Choroid plexus epithelial cell (primary cell): ENCODE data around the gene PHF12.
"Not testable (repeated sequence)": the region's sequence is repeated elsewhere in the genome, so short reads cannot be mapped to it uniquely, and the experiment has no call there.

Experiments used
- DNase-seq: peaks from one replicate; pipeline ENCODE4 v3.0.0-alpha.2; 2010; ENCODE audit warnings: low read depth
- H3K4me3 ChIP-seq: 2 replicates; pipeline ENCODE4 v1.5.1; 2011; ENCODE audit warnings: low read depth, mild to moderate bottlenecking, control low read depth, low read length, moderate library complexity
- CTCF ChIP-seq: conservative IDR thresholded peaks from 2 replicates; pipeline ENCODE4 v1.5.1; 2011; ENCODE audit warnings: low read depth, mild to moderate bottlenecking, control low read depth, inconsistent platforms, low read length, moderate library complexity

PHF12 gene

GRCh38 chr17:28906276-28906675, 45.0 kb downstream of the PHF12 start:
- TF ChIP-seq CTCF: no peak
- no peak overlapping the region for H3K4me3 ChIP-seq
- DNase-seq: no peak

- no peak overlapping the region for H3K4me3 ChIP-seq
- TF ChIP-seq CTCF: no peak
- no peak for DNase-seq
Observed at GRCh38 chr17:28904800-28905199, 46.5 kb downstream of the PHF12 start.

- not testable (repeated sequence) for H3K4me3 ChIP-seq
Observed at GRCh38 chr17:28903546-28903841, 47.8 kb downstream of the PHF12 start.

GRCh38 chr17:28902819-28903545, 48.3 kb downstream of the PHF12 start, which contains the start of gene DHRS13:
Gene DHRS13 (minus strand): TSS chr17:28903079. CDS start chr17:28902944, 135 bp downstream.
- DNase-seq: peak; percentile 92
- TF ChIP-seq CTCF: peak; percentile 63
- peak within 1 kb of the TSS; percentile 66 for H3K4me3 ChIP-seq

More at GRCh38 chr17:28903546-28903841, 47.8 kb downstream of the PHF12 start:
- DNase-seq: not testable (repeated sequence)

- peak overlapping the region; percentile 66 for H3K4me3 ChIP-seq
- no peak for DNase-seq
- TF ChIP-seq CTCF: no peak
Observed at GRCh38 chr17:28901866-28902818, 49.2 kb downstream of the PHF12 start.

GRCh38 chr17:28900986-28901726, 50.2 kb downstream of the PHF12 start:
- TF ChIP-seq CTCF: no peak
- DNase-seq: no peak
- H3K4me3 ChIP-seq: no peak overlapping the region

- no peak for DNase-seq
- no peak overlapping the region for H3K4me3 ChIP-seq
- no peak for TF ChIP-seq CTCF
Observed at GRCh38 chr17:28899212-28899815, 52.0 kb downstream of the PHF12 start.
